GM12878 (cell line): ENCODE measurements around the gene LIM2.

Experiments
- MYC ChIP-seq: IDR thresholded peaks from 2 replicates; pipeline ENCODE4 v1.6.1; 2011; ENCODE audit warnings: mild to moderate bottlenecking, low read length, moderate library complexity, inconsistent platforms; ENCODE audit not compliant: insufficient read depth, insufficient replicate concordance, insufficient read length, severe bottlenecking
- POLR2A ChIP-seq: IDR thresholded peaks from 2 replicates; pipeline ENCODE4 v1.6.1; 2011; ENCODE audit warnings: low read depth, mild to moderate bottlenecking, low read length
- ZBTB4 ChIP-seq: fragments of 450-650 bp; formaldehyde crosslinking; IDR thresholded peaks from 2 replicates; pipeline ENCODE4 v1.4.0; 2022; ENCODE audit warnings: mild to moderate bottlenecking, moderate library complexity

GRCh38 chr19:51347209-51347928 is 40.4 kb downstream of the LIM2 start:
- no peak for TF ChIP-seq MYC
- no peak for TF ChIP-seq POLR2A
- TF ChIP-seq ZBTB4: no peak
